BJ (cell line): ENCODE results near the gene SYNPO2. TPM values are rescaled to one million over a fixed set of nuclear protein-coding genes. Genes with fewer than 3 reads are reported as not detected.

Experiments used
- CTCF ChIA-PET: fragments of 350-600 bp; formaldehyde crosslinking; extraction: SDS; loops from one replicate; lab custom pipeline; 2021; ENCODE audit warnings: antibody characterized with exemption, inconsistent platforms; lab: Yijun Ruan, JAX
- POLR2A ChIA-PET: fragments of 300-600 bp; sonication (Branson Sonifier 250); formaldehyde crosslinking; extraction: SDS; loops from one replicate; lab custom pipeline; 2021; ENCODE audit warnings: antibody characterized with exemption; lab: Charles Lee
- DNase-seq: peaks from one replicate; pipeline ENCODE4 v3.0.0-alpha.2; 2011; ENCODE audit warnings: low read depth
- H3K27me3 ChIP-seq: 2 replicates; pipeline ENCODE4 v1.6.0; 2011; ENCODE audit warnings: low read length; ENCODE audit not compliant: control insufficient read depth, insufficient read depth
- H3K36me3 ChIP-seq: 2 replicates; pipeline ENCODE4 v1.5.1; 2011; ENCODE audit warnings: low read length; ENCODE audit not compliant: control insufficient read depth, insufficient read depth
- H3K4me3 ChIP-seq: 2 replicates; pipeline ENCODE4 v1.5.1; 2011; ENCODE audit warnings: low read depth, mild to moderate bottlenecking, control low read depth, low read length
- polyA plus RNA-seq: library from polyadenylated mRNA; depleted of rRNA; stranded (reverse); fragments of >200 nt; gene quantifications from 2 replicates; pipeline ENCODE4 v1.2.3, GENCODE V29; 2011
- TF ChIP-seq, protein P1 (sequence below): IDR thresholded peaks from 2 replicates; pipeline ENCODE4 v1.5.1; 2011; ENCODE audit warnings: low read depth, mild to moderate bottlenecking, control low read depth, inconsistent platforms, low read length, moderate library complexity; ENCODE audit not compliant: insufficient read depth

The SYNPO2 gene
- polyA plus RNA-seq, 1 experiment = 39.9 TPM

DNA sequence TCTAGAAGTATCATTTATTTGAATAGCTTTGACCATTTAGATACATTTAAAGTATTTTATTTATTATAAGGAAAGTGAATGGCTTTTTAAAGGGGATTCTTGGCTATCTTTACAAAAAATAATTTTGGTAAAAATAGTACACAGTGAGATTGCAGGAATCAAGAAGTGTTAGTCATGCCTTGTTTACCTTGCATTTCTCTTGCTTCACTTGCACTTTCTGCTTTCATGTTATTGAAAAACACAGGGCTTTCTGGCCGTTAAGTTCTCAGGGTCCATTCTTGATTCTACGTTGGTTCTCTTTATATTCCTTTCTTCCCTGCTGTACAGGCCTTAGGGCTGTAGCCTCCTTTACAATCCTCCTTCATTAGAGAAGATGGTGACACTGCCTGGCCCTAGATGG is 30.9 kb upstream of the SYNPO2 start:
- ChIA-PET POLR2A (no interaction called here), CTCF (interaction anchor here (0.8 kb wide), 1 partner anchor 77 kb away, joined by 3 read pairs; no protein-coding TSS in a partner anchor)
- no peak for DNase-seq
- Histone ChIP-seq H3K36me3 (no peaks in the 10 kb centered on the region), H3K4me3 (no peak overlapping the region), H3K27me3 (no peaks in the 10 kb centered on the region)
- TF ChIP-seq, protein P1, sequence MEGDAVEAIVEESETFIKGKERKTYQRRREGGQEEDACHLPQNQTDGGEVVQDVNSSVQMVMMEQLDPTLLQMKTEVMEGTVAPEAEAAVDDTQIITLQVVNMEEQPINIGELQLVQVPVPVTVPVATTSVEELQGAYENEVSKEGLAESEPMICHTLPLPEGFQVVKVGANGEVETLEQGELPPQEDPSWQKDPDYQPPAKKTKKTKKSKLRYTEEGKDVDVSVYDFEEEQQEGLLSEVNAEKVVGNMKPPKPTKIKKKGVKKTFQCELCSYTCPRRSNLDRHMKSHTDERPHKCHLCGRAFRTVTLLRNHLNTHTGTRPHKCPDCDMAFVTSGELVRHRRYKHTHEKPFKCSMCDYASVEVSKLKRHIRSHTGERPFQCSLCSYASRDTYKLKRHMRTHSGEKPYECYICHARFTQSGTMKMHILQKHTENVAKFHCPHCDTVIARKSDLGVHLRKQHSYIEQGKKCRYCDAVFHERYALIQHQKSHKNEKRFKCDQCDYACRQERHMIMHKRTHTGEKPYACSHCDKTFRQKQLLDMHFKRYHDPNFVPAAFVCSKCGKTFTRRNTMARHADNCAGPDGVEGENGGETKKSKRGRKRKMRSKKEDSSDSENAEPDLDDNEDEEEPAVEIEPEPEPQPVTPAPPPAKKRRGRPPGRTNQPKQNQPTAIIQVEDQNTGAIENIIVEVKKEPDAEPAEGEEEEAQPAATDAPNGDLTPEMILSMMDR = no peak

DNA sequence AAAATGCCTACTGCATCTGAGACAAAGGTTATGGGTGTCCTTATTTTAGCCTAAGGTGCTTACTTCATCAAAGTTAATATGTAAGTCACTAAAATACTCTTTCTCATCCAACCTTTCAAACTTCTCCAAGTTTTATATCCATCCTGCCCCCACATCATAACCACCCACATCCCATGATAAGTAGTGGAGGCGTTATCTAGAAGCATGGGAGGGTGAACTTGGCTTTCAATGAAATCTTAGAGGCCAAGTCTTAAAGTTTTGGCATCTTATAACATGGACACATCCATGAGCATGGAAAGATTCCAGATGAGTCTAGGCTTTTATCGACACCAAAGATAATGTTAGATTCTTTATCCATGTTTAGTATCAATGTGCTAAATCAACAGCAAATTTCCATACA is 29.9 kb upstream of the SYNPO2 start:
- Histone ChIP-seq H3K27me3 (no peaks in the 10 kb centered on the region), H3K4me3 (no peak overlapping the region), H3K36me3 (no peaks in the 10 kb centered on the region)
- POLR2A ChIA-PET = no interaction called here
- no peak for DNase-seq
- TF ChIP-seq, protein P1 = no peak
- CTCF ChIA-PET = no interaction called here

DNA sequence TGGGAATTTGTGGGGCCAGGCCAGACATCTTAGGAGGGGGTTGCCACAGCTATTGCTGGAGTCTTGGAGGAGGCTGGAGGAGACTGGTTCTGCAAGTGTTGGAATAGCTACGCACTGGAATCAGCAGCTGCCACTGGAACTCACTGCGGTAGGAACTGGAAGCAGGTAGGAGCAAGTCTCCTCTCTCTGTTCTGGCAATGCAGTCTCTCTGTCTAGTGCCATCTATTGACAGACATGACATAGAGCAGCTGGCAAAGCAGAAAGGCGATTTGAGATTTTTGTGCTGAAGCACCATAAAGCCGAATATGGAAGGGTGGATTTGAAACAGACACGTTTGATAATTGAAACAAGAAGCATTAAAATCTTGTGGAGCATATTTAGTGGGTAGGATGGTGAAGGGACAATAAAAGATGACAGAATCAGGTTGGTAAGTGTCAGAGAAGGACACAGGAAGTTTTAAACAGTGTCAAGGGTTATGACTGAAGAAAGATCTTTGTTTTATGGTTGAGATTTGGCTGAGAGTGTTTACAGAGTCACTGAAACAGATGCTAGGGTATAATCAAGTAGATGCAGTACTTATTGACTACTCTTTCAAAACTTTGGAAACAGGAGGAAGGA is 23.5 kb upstream of the SYNPO2 start:
- H3K4me3 ChIP-seq = no peak overlapping the region
- ChIA-PET CTCF (interaction anchor here (0.5 to 3.5 kb wide), 25 partner anchors 9 to 820 kb away, joined by 3 to 18 read pairs (median 4); partner anchors contain the start of genes SEC24D and SYNPO2), POLR2A (no interaction called here)
- no peaks in the 10 kb centered on the region for H3K36me3 ChIP-seq
- no peaks in the 10 kb centered on the region for H3K27me3 ChIP-seq
- TF ChIP-seq, protein P1 = peak; percentile 84
- no peak for DNase-seq

DNA sequence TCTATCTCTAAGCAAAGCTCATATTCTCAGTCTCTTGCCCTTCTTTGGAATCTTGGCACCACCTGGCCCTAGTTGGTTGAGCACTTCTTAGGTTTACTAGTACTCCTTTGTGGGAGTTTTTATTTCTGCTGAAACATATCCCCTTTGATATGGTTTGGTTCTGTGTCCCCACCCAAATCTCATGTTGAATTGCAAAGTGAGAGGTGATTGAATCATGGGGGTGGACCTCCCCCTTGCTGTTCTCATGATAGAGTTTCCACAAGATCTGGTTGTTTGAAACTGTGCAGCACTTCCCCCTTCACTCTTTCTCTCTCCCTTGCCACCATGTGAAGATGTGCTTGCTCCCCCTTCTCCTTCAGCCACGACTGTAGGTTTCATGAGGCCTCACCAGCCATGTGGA is 22.2 kb upstream of the SYNPO2 start:
- TF ChIP-seq, protein P1 = no peak
- ChIA-PET POLR2A (no interaction called here), CTCF (interaction anchor here (1.3 to 3.5 kb wide), 3 partner anchors 13 to 101 kb away, joined by 3 to 18 read pairs (median 15); partner anchors contain the start of gene SEC24D)
- Histone ChIP-seq H3K27me3 (no peaks in the 10 kb centered on the region), H3K4me3 (no peak overlapping the region), H3K36me3 (no peaks in the 10 kb centered on the region)
- DNase-seq = no peak

DNA sequence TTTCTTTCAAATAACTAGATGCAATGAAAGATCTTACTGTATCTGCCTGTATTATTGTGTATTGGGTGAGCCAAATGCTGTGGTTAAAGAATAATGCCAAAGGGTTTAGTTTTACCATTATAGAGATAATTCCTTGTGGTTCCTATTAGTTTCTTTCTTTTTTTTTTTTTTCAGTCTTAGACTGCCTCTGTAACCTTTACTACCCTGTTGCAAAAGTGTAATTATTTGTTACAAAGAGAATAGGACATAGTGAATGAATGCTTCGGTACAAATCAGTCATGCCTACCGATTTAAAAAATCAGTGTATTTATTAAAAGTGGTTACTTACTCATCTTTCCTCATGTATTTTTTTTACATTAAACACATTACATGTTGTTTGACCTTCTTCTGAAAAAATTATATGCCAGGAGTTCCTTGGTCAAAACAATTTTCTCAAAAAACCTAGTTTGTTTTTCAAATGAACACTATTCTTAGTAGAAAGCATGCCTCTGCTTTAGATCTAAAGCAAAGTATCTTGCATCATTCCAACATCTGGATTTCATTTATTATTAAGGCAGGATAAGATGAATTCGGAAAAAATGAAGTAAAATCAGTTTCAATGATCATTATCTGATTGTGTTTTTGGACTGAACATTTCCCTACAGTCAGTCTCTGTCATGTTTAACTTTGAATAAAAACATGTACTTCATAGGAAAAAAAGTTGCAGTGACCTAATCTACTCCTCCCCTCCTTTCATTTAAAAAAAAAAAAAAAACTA is 21.2 kb upstream of the SYNPO2 start:
- ChIA-PET POLR2A (no interaction called here), CTCF (no interaction called here)
- DNase-seq = peak; percentile 28
- no peak overlapping the region for H3K4me3 ChIP-seq
- TF ChIP-seq, protein P1 = no peak
- no peaks in the 10 kb centered on the region for H3K36me3 ChIP-seq
- no peaks in the 10 kb centered on the region for H3K27me3 ChIP-seq
